Fibroblast of the aortic adventitia (primary cell): ENCODE measurements around the gene PODN. TPM values are rescaled to one million over a fixed set of nuclear protein-coding genes. Genes with fewer than 3 reads are reported as not detected.

Experiments
- DNase-seq: peaks from one replicate; pipeline ENCODE4 v3.0.0-alpha.2; 2010; ENCODE audit warnings: low read depth
- H3K4me3 ChIP-seq: 2 replicates; pipeline ENCODE4 v1.5.1; 2011; ENCODE audit warnings: low read depth, mild to moderate bottlenecking, control low read depth, low read length, moderate library complexity
- total RNA-seq: library from RNA; depleted of rRNA; stranded (reverse); fragments of >200 nt; gene quantifications from 2 replicates; pipeline ENCODE4 v1.2.3, GENCODE V29; 2012; ENCODE audit warnings: low replicate concordance
- TF ChIP-seq, protein P1 (sequence below): IDR thresholded peaks from 2 replicates; pipeline ENCODE4 v1.5.1; 2011; ENCODE audit warnings: mild to moderate bottlenecking, low read length, control low read depth, inconsistent platforms; ENCODE audit not compliant: insufficient read depth

PODN gene
- total RNA-seq, 1 donor, result 47.5 TPM

DNA sequence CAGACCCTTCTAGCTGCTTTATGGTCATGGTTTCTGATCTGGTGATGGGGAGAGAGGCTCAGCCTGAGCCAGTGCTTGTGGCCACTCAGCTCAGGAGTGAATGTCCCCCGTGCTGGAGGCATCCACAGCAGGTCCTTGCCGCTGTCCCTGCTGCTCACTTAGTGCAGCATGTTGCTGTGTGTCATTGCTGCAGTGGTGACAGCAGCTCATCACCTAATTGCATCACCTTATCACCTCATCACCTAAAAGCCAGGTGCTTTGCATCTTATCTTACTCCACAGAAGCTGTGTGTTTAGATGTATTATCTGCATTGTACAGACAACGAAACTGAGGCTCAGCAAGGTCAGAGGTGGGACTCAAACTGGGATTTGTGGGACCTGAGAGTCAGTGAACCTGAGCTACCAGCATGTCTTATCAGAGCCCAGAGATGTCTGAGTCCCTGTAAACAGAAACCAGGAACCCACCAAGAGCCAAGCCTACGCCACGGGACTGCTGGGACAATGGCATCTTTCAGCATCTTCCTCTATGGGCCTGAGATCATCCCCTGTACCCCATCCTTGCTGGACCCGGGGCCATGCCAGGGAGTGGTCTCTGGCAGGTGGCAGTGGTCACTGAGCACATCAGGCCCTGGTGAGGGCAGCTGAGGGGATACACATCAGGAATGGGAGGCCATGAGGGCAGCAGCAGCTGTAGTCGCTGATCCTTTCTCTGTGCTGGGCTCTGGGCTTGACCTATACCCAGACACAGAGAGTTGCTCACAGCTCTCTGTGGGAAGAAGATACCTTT is 6.5 kb downstream of the PODN start:
- no peak overlapping the region for H3K4me3 ChIP-seq
- TF ChIP-seq, protein P1, sequence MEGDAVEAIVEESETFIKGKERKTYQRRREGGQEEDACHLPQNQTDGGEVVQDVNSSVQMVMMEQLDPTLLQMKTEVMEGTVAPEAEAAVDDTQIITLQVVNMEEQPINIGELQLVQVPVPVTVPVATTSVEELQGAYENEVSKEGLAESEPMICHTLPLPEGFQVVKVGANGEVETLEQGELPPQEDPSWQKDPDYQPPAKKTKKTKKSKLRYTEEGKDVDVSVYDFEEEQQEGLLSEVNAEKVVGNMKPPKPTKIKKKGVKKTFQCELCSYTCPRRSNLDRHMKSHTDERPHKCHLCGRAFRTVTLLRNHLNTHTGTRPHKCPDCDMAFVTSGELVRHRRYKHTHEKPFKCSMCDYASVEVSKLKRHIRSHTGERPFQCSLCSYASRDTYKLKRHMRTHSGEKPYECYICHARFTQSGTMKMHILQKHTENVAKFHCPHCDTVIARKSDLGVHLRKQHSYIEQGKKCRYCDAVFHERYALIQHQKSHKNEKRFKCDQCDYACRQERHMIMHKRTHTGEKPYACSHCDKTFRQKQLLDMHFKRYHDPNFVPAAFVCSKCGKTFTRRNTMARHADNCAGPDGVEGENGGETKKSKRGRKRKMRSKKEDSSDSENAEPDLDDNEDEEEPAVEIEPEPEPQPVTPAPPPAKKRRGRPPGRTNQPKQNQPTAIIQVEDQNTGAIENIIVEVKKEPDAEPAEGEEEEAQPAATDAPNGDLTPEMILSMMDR, result no peak
- no peak for DNase-seq

DNA sequence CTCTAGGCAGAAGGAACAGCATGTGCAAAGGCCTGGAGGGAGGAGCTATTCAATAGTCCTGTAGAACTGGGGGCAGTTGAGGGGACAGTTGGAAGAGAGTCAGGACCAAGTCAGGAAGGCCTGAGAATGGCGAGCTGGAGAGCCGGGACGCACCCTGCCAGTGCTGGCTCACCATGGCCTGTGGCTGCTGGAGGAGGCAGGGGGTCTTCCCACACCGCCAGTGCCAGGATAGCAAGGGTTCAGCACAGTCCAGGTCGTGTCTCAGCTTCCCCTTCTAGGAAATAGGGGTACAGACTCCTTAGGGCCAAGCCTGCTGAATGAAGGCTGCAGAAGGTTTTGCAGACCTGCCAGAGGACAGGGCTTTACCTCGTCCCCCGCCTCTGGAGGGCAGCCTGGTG is 7.3 kb downstream of the PODN start:
- TF ChIP-seq, protein P1, result no peak
- no peak overlapping the region for H3K4me3 ChIP-seq
- DNase-seq, result no peak

DNA sequence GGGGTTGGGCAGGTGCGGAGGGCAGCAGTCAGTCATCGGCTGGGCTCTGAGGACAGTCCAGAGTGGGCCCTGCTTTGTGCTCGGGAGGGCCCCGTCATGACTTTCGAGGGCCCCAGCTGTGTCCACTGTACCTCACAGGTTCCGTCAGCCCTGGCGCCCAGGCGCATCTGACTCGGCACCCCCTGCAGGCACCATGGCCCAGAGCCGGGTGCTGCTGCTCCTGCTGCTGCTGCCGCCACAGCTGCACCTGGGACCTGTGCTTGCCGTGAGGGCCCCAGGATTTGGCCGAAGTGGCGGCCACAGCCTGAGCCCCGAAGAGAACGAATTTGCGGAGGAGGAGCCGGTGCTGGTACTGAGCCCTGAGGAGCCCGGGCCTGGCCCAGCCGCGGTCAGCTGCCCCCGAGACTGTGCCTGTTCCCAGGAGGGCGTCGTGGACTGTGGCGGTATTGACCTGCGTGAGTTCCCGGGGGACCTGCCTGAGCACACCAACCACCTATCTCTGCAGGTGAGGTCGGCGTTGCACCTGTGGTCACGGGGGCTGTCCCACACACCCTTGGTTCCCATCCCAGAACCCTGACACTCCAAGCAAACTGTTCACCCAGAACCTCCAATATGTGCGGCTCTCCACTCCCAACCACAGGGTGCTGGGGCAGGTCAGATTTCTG is 7.8 kb downstream of the PODN start:
- TF ChIP-seq, protein P1, result no peak
- H3K4me3 ChIP-seq, result no peak overlapping the region
- no peak for DNase-seq

DNA sequence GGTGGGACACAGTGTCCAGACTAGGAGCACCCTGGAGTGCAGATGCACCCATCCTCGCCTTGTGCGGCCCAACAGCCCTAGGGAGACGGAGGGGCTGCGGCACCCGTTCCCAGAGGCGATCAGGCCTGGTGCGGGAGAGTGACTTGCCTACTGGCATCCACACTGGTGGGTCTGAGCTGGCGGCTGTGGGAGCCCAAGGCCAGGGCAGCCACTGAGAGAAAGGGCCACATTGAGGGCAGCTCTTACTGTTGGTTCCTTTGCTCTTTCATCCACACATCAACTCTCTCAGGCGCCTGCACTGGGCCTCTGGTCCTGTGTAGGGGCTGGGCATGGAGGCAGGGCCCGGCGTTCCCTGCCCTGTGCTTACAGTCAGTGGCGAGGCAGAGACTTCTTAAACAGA is 8.6 kb downstream of the PODN start:
- DNase-seq, result no peak
- TF ChIP-seq, protein P1, result no peak
- H3K4me3 ChIP-seq, result no peak overlapping the region

DNA sequence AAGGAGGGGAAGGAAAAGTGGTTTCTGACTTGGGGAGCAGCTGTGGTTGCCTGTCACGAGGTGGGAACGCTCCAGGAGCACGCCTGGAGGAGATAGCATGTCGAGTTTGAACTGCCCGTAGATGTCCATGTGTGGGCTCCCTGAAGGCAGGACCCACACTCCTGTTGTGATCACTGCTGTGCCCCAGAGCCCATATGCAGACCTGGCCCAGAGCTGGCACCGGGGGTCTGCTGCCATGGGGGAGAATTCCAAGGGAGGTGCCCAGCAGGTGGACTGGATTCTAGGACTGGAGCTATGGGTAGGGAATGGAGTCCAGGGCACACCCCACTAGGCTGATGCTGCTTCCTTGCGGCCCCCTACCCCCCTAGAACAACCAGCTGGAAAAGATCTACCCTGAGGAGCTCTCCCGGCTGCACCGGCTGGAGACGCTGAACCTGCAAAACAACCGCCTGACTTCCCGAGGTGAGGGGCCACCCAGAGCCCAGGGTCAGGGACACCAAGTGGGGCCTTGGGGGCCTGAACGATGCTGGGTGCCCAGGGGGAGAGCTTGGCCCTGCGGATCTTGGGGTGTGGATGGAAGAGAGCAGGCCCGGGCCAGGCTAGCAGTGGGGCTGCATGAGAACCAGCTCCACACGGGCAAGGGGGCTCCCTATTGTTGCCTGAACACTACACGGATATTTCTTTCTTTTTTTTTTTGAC is 9.3 kb downstream of the PODN start:
- no peak for DNase-seq
- H3K4me3 ChIP-seq, result no peak overlapping the region
- TF ChIP-seq, protein P1, result no peak

DNA sequence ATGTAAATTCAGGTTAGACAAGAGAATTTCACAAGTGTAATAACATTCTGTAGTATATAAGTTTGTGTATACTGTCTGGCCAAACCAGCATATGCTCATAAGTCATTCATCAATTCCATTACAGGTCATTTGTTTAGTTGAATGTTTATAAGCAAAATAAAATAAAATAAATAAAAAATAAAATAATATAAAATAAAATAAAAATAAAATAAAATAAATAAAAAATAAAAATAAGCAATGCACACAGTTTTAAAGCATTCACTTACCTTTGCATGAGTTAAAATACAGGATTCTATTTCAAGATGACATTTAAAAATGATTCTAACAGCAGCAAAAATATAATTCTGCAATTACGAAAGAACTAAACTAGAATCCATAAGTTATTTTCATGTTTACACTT is 9.9 kb downstream of the PODN start:
- TF ChIP-seq, protein P1, result no peak
- H3K4me3 ChIP-seq, result no peak overlapping the region
- DNase-seq, result no peak
